Glutamatergic neuron (in vitro differentiated cells): ENCODE measurements around the gene TMA7. TPM values are rescaled to one million over a fixed set of nuclear protein-coding genes. Genes with fewer than 3 reads are reported as not detected.
"Not testable (repeated sequence)": the region's sequence is repeated elsewhere in the genome, so short reads cannot be mapped to it uniquely, and the experiment has no call there.

Source experiments
- DNase-seq: peaks from one replicate; pipeline ENCODE4 v3.0.0; 2022
- H3K27ac Mint-ChIP-seq: one replicate; pipeline ENCODE4 v1.8.0; 2020; ENCODE audit warnings: mild to moderate bottlenecking, mixed read lengths, inconsistent platforms; ENCODE audit not compliant: unreplicated experiment
- H3K27me3 Mint-ChIP-seq: one replicate; pipeline ENCODE4 v1.8.0; 2020; ENCODE audit warnings: mild to moderate bottlenecking, moderate library complexity, mixed read lengths, inconsistent platforms; ENCODE audit not compliant: unreplicated experiment
- H3K36me3 Mint-ChIP-seq: one replicate; pipeline ENCODE4 v1.8.0; 2020; ENCODE audit warnings: mild to moderate bottlenecking, mixed read lengths, inconsistent platforms; ENCODE audit not compliant: unreplicated experiment
- H3K4me1 Mint-ChIP-seq: one replicate; pipeline ENCODE4 v1.8.0; 2020; ENCODE audit warnings: mild to moderate bottlenecking, low read depth, mixed read lengths, inconsistent platforms; ENCODE audit not compliant: unreplicated experiment
- H3K4me3 Mint-ChIP-seq: one replicate; pipeline ENCODE4 v1.8.0; 2020; ENCODE audit warnings: mild to moderate bottlenecking, mixed read lengths, inconsistent platforms; ENCODE audit not compliant: unreplicated experiment
- H3K9me3 Mint-ChIP-seq: one replicate; pipeline ENCODE4 v1.8.0; 2020; ENCODE audit warnings: mild to moderate bottlenecking, moderate library complexity, mixed read lengths, inconsistent platforms; ENCODE audit not compliant: unreplicated experiment
- CTCF ChIP-seq: fragments of 200-600 bp; sonication (generic); IDR thresholded peaks from one replicate; pipeline ENCODE4 v1.5.0; 2021; ENCODE audit not compliant: partially characterized antibody, unreplicated experiment
- total RNA-seq: library from RNA; stranded (reverse); fragmentation: NEBNext Ultra II Directional; extraction: Animal tissue kit (Norgen Biotek cat#: 25700); gene quantifications from one replicate; pipeline ENCODE4 v1.2.1, GENCODE V29; 2021; ENCODE audit not compliant: unreplicated experiment

TMA7 gene
- total RNA-seq, 1 donor from 2014 or later, result 154 TPM

- Mint-ChIP-seq H3K4me3 (peak overlapping the region; percentile 70), H3K9me3 (peaks cover 12% of the 10 kb centered on the region), H3K27me3 (peaks cover 14% of the 10 kb centered on the region), H3K27ac (peak overlapping the region; percentile 64), H3K4me1 (peaks cover 36% of the 10 kb centered on the region), H3K36me3 (peaks cover 12% of the 10 kb centered on the region)
- no peak for DNase-seq
- no peak for TF ChIP-seq CTCF
Observed at GRCh38 chr3:48469046-48469915, 29.2 kb downstream of the TMA7 start.

- Mint-ChIP-seq H3K9me3 (peaks cover 12% of the 10 kb centered on the region), H3K36me3 (peaks cover 12% of the 10 kb centered on the region), H3K4me1 (peaks cover 37% of the 10 kb centered on the region), H3K4me3 (peak overlapping the region; percentile 65), H3K27ac (no peak overlapping the region), H3K27me3 (peaks cover 17% of the 10 kb centered on the region)
- TF ChIP-seq CTCF, result no peak
- no peak for DNase-seq
Observed at GRCh38 chr3:48470286-48470685, 30.2 kb downstream of the TMA7 start.

GRCh38 chr3:48472673-48472922 lies 32.5 kb downstream of the TMA7 start:
- no peak for DNase-seq
- peak overlapping the region; percentile 100 for H3K27ac Mint-ChIP-seq
- peaks cover 29% of the 10 kb centered on the region for H3K4me1 Mint-ChIP-seq
- H3K9me3 Mint-ChIP-seq, result peaks cover 6% of the 10 kb centered on the region
- H3K36me3 Mint-ChIP-seq, result peaks cover 11% of the 10 kb centered on the region
- peak overlapping the region; percentile 99 for H3K4me3 Mint-ChIP-seq
- H3K27me3 Mint-ChIP-seq, result peaks cover 10% of the 10 kb centered on the region
- TF ChIP-seq CTCF, result no peak

GRCh38 chr3:48472923-48473616 lies 33.0 kb downstream of the TMA7 start:
- peaks cover 6% of the 10 kb centered on the region for H3K36me3 Mint-ChIP-seq
- H3K27ac Mint-ChIP-seq, result peak overlapping the region; percentile 100
- DNase-seq, result peak; percentile 96
- peak; percentile 78 for TF ChIP-seq CTCF
- peak overlapping the region; percentile 99 for H3K4me3 Mint-ChIP-seq
- peaks cover 2% of the 10 kb centered on the region for H3K9me3 Mint-ChIP-seq
- peaks cover 10% of the 10 kb centered on the region for H3K27me3 Mint-ChIP-seq
- H3K4me1 Mint-ChIP-seq, result peaks cover 25% of the 10 kb centered on the region

GRCh38 chr3:48473617-48473952 lies 33.5 kb downstream of the TMA7 start:
- Mint-ChIP-seq H3K4me1 (peaks cover 23% of the 10 kb centered on the region), H3K36me3 (peaks cover 5% of the 10 kb centered on the region), H3K4me3 (peak overlapping the region; percentile 99), H3K27ac (peak overlapping the region; percentile 100), H3K9me3 (peaks cover 2% of the 10 kb centered on the region), H3K27me3 (peaks cover 9% of the 10 kb centered on the region)
- no peak for TF ChIP-seq CTCF
- no peak for DNase-seq

- not testable (repeated sequence) for H3K27me3 Mint-ChIP-seq, H3K9me3 Mint-ChIP-seq, H3K27ac Mint-ChIP-seq, DNase-seq, H3K36me3 Mint-ChIP-seq, H3K4me3 Mint-ChIP-seq
- peaks cover 23% of the 10 kb centered on the region for H3K4me1 Mint-ChIP-seq
Observed at GRCh38 chr3:48474031-48474430, 34.0 kb downstream of the TMA7 start.
